SIG-M5 (cell line): Measurements from ENCODE around the gene ABCG8.

Source experiments
- DNase-seq: peaks from one replicate; lab custom pipeline; 2025; lab: John Stamatoyannopoulos, UW

ABCG8 gene

GRCh38 chr2:43924463-43924862, 85.7 kb downstream of the ABCG8 start:
- DNase-seq = no peak

GRCh38 chr2:43925431-43925830, 86.7 kb downstream of the ABCG8 start:
- DNase-seq = no peak

- no peak for DNase-seq
These were observed 88.7 kb downstream of the ABCG8 start for GRCh38 chr2:43927442-43927841.

GRCh38 chr2:43931293-43931692, 92.5 kb downstream of the ABCG8 start:
- no peak for DNase-seq
